ENCODE measurements around the gene COLGALT1. TPM values are rescaled to one million over a fixed set of nuclear protein-coding genes. Genes with fewer than 3 reads are reported as not detected.
A peak's percentile ranks its signal among the peaks of the same experiment; 100 is the strongest.

The COLGALT1 gene
- total and polyA plus RNA-seq, 10 of the 15 experiments (the other 5 are each of a cell fraction or from before 2014, with no cell fraction given): 1.2 to 78.8 (median 29.8) TPM

- in situ Hi-C loops (cut with MboI) (no loop called here), intact Hi-C loops (cut with micrococcal nuclease; ENCODE audit: unreplicated experiment) (no loop called here)
- H3K79me2 ChIP-seq (ENCODE audit: control insufficient read depth, insufficient read depth, low read length): no peaks in the 10 kb centered on the region
- DNase-seq (ENCODE audit: low read depth, low spot score) (peak; percentile 44), FAIRE-seq (no peak), ATAC-seq (peak; percentile 72)
- ChIA-PET SMC1A (ENCODE audit: uncharacterized antibody, unreplicated experiment) (interaction anchor here (0.7 to 2.0 kb wide), 7 partner anchors 14 to 250 kb away, joined by 3 to 5 read pairs (median 4); no protein-coding TSS in a partner anchor), RAD21 (ENCODE audit: unreplicated experiment) (interaction anchor here (0.7 to 1.7 kb wide), 4 partner anchors 15 to 853 kb away, joined by 3 to 5 read pairs (median 4); partner anchors contain the start of gene PGLS), POLR2A (interaction anchor here (0.5 to 1.6 kb wide), 4 partner anchors 9 to 114 kb away, joined by 3 to 6 read pairs (median 3); partner anchors contain the start of gene PGLS), CTCF (interaction anchor here (1.1 to 1.2 kb wide), 2 partner anchors 31 to 47 kb away, joined by 6 read pairs; no protein-coding TSS in a partner anchor)
- peaks cover 9% of the 10 kb centered on the region for H3K9me3 ChIP-seq (replicated peaks; ENCODE audit: control insufficient read depth, insufficient read depth, low read length)
- H3K4me1 ChIP-seq (ENCODE audit: control insufficient read depth, insufficient read depth, low read length): peaks cover 63% of the 10 kb centered on the region
- H2AFZ ChIP-seq (ENCODE audit: control insufficient read depth, low read depth, low read length): peak overlapping the region; percentile 41
- H3K27me3 ChIP-seq (replicated peaks in 1 of 2; ENCODE audit: control insufficient read depth in 2 of 2, insufficient read depth in 2 of 2, low read length in 1 of 2): no peaks in the 10 kb centered on the region
- H3K36me3 ChIP-seq (ENCODE audit: control insufficient read depth in 2 of 2, insufficient read depth in 2 of 2, low read length in 1 of 2): no peaks in the 10 kb centered on the region
- peak overlapping the region; percentile 44 for H3K9ac ChIP-seq (ENCODE audit: control insufficient read depth, insufficient read depth, low read length)
- no TSS peak for BruUV-seq (replicated peaks)
- no peaks in the 10 kb centered on the region for H4K20me1 ChIP-seq (ENCODE audit: control insufficient read depth, insufficient read depth)
- peak overlapping the region; percentile 89 for H3K4me2 ChIP-seq (ENCODE audit: control insufficient read depth, insufficient read depth)
- 0% methylated on average over 14 of the region's 16 CpGs for WGBS (ENCODE audit: insufficient coverage, insufficient replicate concordance, low lambda C conversion rate, missing lambda C conversion rate)
- H3K4me3 ChIP-seq: peak overlapping the region; percentile 56; the same call in 1 of the 2 replicates
- peak overlapping the region; percentile 69 for H3K27ac ChIP-seq (ENCODE audit: control insufficient read depth, insufficient read depth)
- TF ChIP-seq POLR2A (IDR thresholded peaks at IDR 0.05; ENCODE audit: low read depth, low read length): 0 out of 2 replicates have a peak, but pooled peaks have one; percentile 46
- peak; percentile 90 for TF ChIP-seq TCF3 (IDR thresholded peaks at IDR 0.05; ENCODE audit: borderline replicate concordance, insufficient read depth, low read depth, low read length)
- TF ChIP-seq NR2C2 (IDR thresholded peaks at IDR 0.05; ENCODE audit: borderline replicate concordance, control insufficient read depth, insufficient read length, low read depth): no peak
- TF ChIP-seq SP1 (IDR thresholded peaks at IDR 0.05; ENCODE audit: low read depth, low read length): peak; percentile 43
- 0 out of 2 replicates have a peak, but pooled peaks have one; percentile 33 for TF ChIP-seq PAX5 (IDR thresholded peaks at IDR 0.05; ENCODE audit: borderline replicate concordance, low read depth, low read length)
- no peak for TF ChIP-seq HSF1 (IDR thresholded peaks at IDR 0.05; ENCODE audit: low read depth, low read length)
- peak; percentile 82 for TF ChIP-seq ZNF217 (IDR thresholded peaks at IDR 0.05)
- TF ChIP-seq NBN (IDR thresholded peaks at IDR 0.05): peak; percentile 57; the same call in 1 of the 2 replicates
- TF ChIP-seq RCOR1 (conservative IDR thresholded peaks at IDR 0.05; ENCODE audit: low read depth, low read length): peak; percentile 42; the same call in 1 of the 2 replicates
- TF ChIP-seq IKZF1 (conservative IDR thresholded peaks at IDR 0.05): peak; percentile 53; the same call in 1 of the 2 replicates
- peak; percentile 69; the same call in 1 of the 2 replicates for TF ChIP-seq CREM (IDR thresholded peaks at IDR 0.05; ENCODE audit: low read depth)
- TF ChIP-seq CBFB (IDR thresholded peaks at IDR 0.05; ENCODE audit: low read depth): peak; percentile 88
- TF ChIP-seq IKZF2 (IDR thresholded peaks at IDR 0.05): peak in 1 of 2 experiments; percentile 33; a peak in 1 of 4 replicates
- no peak for TF ChIP-seq SKIL (IDR thresholded peaks at IDR 0.05; ENCODE audit: low read depth, poor library complexity, severe bottlenecking)
- TF ChIP-seq RUNX3 (IDR thresholded peaks at IDR 0.05; ENCODE audit: low read length): peak; percentile 90
- no peak for TF ChIP-seq RELA (IDR thresholded peaks at IDR 0.05; ENCODE audit: borderline replicate concordance, partially characterized antibody)
- TF ChIP-seq EED (IDR thresholded peaks at IDR 0.05; ENCODE audit: low read depth): peak; percentile 82
- TF ChIP-seq MEF2B (IDR thresholded peaks at IDR 0.05; ENCODE audit: partially characterized antibody, poor library complexity, severe bottlenecking): peak; percentile 92
- peak; percentile 84 for TF ChIP-seq BCL3 (IDR thresholded peaks at IDR 0.05; ENCODE audit: borderline replicate concordance, insufficient read depth, low read depth, low read length, poor library complexity, severe bottlenecking)
- peak; percentile 93 for TF ChIP-seq TCF12 (IDR thresholded peaks at IDR 0.05; ENCODE audit: low read depth, low read length)
- 0 out of 2 replicates have a peak, but pooled peaks have one; percentile 24 for TF ChIP-seq NFIC (IDR thresholded peaks at IDR 0.05; ENCODE audit: low read depth, low read length)
- no peak for TF ChIP-seq WRNIP1 (IDR thresholded peaks at IDR 0.05; ENCODE audit: borderline replicate concordance, low read depth, low read length)
Observed at GRCh38 chr19:17526922-17527321, 28.5 kb upstream of the COLGALT1 start.

Measured in GM12878 (cell line).